ENCODE measurements around the gene GRIK4.

GRIK4 gene

GRCh38 chr11:120775986-120776951 is 264.7 kb downstream of the GRIK4 start:
- H3K4me3 ChIP-seq (ENCODE audit: low read depth, low read length), result no peak overlapping the region
- TF ChIP-seq, protein P1, sequence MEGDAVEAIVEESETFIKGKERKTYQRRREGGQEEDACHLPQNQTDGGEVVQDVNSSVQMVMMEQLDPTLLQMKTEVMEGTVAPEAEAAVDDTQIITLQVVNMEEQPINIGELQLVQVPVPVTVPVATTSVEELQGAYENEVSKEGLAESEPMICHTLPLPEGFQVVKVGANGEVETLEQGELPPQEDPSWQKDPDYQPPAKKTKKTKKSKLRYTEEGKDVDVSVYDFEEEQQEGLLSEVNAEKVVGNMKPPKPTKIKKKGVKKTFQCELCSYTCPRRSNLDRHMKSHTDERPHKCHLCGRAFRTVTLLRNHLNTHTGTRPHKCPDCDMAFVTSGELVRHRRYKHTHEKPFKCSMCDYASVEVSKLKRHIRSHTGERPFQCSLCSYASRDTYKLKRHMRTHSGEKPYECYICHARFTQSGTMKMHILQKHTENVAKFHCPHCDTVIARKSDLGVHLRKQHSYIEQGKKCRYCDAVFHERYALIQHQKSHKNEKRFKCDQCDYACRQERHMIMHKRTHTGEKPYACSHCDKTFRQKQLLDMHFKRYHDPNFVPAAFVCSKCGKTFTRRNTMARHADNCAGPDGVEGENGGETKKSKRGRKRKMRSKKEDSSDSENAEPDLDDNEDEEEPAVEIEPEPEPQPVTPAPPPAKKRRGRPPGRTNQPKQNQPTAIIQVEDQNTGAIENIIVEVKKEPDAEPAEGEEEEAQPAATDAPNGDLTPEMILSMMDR (conservative IDR thresholded peaks at IDR 0.05; ENCODE audit: low read depth, low read length), result no peak
- no peak for DNase-seq (ENCODE audit: low read depth)

GRCh38 chr11:120778685-120779490 is 267.3 kb downstream of the GRIK4 start:
- DNase-seq (ENCODE audit: low read depth), result no peak
- TF ChIP-seq, protein P1 (conservative IDR thresholded peaks at IDR 0.05; ENCODE audit: low read depth, low read length), result no peak

DNA sequence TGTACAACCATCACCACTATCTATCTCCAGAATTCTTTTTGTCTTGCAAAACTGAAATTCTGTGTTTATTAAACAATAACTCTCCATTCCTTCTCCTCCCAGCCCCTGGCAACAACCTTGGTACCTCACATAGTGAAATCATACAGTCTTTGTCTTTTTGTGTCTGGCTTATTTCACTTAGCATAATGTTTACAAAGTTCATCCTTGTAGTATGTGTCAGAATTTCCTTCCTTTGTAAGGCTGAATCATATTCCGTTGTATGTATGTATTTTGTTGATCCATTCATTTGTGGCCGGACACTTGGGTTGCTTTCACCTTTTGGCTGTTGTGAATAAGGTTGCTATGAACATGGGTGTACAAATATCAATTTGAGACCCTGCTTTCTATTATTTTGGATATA is 268.7 kb downstream of the GRIK4 start:
- TF ChIP-seq, protein P1 (conservative IDR thresholded peaks at IDR 0.05; ENCODE audit: low read depth, low read length), result no peak
- no peak for DNase-seq (ENCODE audit: low read depth)
- H3K4me3 ChIP-seq (ENCODE audit: low read depth, low read length), result no peak overlapping the region

More at GRCh38 chr11:120778685-120779490, 267.3 kb downstream of the GRIK4 start:
- no peak overlapping the region for H3K4me3 ChIP-seq (ENCODE audit: low read depth, low read length)

DNA sequence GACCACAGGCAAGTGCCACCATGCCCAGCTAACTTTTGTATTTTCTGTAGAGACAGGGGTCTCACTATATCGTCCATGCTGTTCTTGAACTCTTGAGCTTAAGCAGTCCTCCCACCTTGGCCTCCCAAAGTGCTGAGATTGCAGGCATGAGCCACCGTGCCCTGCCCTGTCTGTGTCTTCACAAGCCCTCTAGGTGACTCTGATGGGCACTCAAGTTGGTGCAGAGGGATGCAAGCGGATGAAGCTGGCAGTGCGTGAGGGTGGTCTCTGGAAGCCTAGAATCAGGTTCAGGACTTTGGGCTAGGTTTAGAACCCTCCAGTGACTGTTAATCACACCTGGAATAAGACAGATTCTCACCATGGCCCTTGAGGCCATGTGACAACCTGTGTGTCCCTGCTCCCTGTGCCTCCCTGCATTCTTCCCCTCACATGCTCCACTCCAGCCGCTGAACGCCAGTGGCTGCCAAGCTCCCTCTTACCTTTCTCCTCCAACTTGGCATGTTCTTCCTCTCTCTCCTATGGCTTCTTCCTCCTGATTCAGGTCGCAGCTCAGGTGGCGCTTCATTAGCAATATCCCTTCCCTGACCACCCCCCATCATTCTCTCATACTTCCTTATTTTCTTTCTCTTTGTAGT is 270.1 kb downstream of the GRIK4 start:
- H3K4me3 ChIP-seq (ENCODE audit: low read depth, low read length), result no peak overlapping the region
- TF ChIP-seq, protein P1 (conservative IDR thresholded peaks at IDR 0.05; ENCODE audit: low read depth, low read length), result no peak
- no peak for DNase-seq (ENCODE audit: low read depth)

DNA sequence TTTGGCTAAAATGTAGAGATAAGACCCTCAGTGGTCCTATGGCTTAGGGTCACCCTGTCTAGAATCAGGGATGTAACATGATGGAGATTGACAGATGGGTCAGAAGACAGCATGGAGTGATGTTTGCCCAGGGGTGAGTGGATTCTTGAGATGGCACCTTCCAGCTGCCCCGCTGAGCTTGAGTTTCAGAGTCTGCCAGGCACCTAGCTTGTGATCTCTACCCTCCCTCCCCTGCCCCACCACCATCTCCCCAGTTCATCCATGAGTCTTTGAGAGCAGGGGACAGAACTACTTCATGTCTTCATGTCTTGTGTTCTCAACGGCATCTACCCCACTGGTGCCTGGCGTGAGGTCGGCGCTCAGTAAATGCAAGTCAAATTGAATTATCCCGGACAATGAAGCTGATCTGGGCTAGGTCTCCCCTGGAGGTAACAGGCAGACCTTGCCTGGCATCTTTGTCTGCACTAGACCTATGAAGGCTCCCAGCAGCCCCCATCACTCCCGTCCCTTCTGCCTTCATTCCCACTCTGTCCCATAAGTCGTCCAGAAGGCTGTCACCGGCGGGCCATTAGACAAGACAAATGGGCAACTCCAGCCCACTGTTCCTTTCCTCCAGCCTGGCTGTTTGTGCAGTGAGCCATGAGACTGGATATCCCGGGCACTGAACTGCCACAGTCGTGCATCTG is 273.2 kb downstream of the GRIK4 start:
- TF ChIP-seq, protein P1 (conservative IDR thresholded peaks at IDR 0.05; ENCODE audit: low read depth, low read length), result no peak
- DNase-seq (ENCODE audit: low read depth), result no peak
- no peak overlapping the region for H3K4me3 ChIP-seq (ENCODE audit: low read depth, low read length)

DNA sequence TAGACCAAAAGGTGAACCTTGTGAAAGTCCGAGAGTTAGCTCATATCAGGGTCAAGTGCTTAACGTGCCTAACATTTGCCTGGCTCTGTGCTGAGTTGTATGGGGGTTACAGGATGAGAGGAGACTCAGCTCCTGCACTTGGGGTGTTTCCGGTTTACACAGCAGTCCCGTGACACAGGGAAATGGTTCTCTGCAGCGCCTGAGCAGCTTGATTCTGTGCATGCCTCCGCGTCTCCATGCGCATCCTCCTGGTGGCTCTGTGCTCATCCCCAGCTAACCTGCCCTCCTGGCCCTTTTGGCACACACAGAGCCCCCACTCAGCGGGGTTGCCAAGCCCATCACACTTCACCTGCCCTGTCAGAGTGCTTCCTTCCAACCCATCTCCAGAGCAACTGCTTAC is 274.0 kb downstream of the GRIK4 start:
- TF ChIP-seq, protein P1 (conservative IDR thresholded peaks at IDR 0.05; ENCODE audit: low read depth, low read length), result no peak
- no peak overlapping the region for H3K4me3 ChIP-seq (ENCODE audit: low read depth, low read length)
- DNase-seq (ENCODE audit: low read depth), result no peak

Data from choroid plexus epithelial cell (primary cell).